ENCODE results near the gene TRUB2. TPM values are rescaled to one million over a fixed set of nuclear protein-coding genes. Genes with fewer than 3 reads are reported as not detected.

TRUB2 gene
- total RNA-seq, 1 donor from 2014 or later = 27.0 TPM

DNA sequence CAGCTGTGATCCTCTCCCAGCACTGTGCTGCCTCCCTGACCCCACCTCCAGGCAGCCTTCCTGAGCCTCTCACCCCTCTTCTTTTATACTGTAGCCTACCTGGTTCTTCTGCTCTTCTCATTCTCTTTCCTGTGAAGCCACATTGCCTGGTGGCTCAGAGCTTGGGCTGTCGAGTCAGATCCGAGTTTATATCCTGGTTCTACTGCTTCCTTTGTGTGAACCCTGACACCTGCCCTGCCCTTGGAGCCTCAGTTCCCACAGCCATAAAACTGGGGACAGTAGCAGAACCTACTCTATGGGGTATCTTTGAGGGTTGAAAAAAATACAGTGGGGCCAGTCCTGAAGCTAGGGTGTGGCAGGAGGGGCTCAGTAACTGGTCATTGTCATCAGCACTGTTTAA, 26.9 kb upstream of the TRUB2 start:
- Mint-ChIP-seq H3K4me3 (ENCODE audit: unreplicated experiment) (no peak overlapping the region), H3K27ac (ENCODE audit: unreplicated experiment) (no peak overlapping the region), H3K9me3 (ENCODE audit: unreplicated experiment) (no peaks in the 10 kb centered on the region), H3K36me3 (ENCODE audit: unreplicated experiment) (peaks cover 25% of the 10 kb centered on the region), H3K27me3 (ENCODE audit: unreplicated experiment) (no peaks in the 10 kb centered on the region), H3K4me1 (ENCODE audit: unreplicated experiment) (no peaks in the 10 kb centered on the region)
- no peak for DNase-seq (ENCODE audit: extremely low spot score, unreplicated experiment)
- TF ChIP-seq, protein P1, sequence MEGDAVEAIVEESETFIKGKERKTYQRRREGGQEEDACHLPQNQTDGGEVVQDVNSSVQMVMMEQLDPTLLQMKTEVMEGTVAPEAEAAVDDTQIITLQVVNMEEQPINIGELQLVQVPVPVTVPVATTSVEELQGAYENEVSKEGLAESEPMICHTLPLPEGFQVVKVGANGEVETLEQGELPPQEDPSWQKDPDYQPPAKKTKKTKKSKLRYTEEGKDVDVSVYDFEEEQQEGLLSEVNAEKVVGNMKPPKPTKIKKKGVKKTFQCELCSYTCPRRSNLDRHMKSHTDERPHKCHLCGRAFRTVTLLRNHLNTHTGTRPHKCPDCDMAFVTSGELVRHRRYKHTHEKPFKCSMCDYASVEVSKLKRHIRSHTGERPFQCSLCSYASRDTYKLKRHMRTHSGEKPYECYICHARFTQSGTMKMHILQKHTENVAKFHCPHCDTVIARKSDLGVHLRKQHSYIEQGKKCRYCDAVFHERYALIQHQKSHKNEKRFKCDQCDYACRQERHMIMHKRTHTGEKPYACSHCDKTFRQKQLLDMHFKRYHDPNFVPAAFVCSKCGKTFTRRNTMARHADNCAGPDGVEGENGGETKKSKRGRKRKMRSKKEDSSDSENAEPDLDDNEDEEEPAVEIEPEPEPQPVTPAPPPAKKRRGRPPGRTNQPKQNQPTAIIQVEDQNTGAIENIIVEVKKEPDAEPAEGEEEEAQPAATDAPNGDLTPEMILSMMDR (IDR thresholded peaks at IDR 0.05) = no peak

DNA sequence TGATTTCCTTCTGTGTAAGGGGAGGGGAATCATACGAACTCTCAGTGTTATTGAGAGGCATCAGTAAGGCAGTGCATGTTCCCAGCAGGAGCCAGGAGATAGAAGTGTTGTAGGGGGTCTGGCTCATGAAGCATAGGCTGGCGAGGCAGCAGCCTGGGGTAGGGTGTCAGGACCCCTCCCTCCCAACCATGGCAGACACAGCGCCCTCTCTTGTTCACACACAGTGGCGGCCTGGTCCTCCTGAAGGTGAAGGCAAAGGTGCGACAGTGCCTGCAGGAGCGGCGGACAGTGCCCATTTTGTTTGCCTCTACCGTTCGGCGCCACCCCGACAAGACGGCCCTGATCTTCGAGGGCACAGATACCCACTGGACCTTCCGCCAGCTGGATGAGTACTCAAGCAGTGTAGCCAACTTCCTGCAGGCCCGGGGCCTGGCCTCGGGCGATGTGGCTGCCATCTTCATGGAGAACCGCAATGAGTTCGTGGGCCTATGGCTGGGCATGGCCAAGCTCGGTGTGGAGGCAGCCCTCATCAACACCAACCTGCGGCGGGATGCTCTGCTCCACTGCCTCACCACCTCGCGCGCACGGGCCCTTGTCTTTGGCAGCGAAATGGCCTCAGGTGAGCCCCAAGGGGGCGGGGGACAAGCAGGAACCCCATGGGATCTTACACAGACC, 22.8 kb upstream of the TRUB2 start:
- peaks cover 6% of the 10 kb centered on the region for H3K4me1 Mint-ChIP-seq (ENCODE audit: unreplicated experiment)
- DNase-seq (ENCODE audit: extremely low spot score, unreplicated experiment) = no peak
- TF ChIP-seq, protein P1 (IDR thresholded peaks at IDR 0.05) = no peak

DNA sequence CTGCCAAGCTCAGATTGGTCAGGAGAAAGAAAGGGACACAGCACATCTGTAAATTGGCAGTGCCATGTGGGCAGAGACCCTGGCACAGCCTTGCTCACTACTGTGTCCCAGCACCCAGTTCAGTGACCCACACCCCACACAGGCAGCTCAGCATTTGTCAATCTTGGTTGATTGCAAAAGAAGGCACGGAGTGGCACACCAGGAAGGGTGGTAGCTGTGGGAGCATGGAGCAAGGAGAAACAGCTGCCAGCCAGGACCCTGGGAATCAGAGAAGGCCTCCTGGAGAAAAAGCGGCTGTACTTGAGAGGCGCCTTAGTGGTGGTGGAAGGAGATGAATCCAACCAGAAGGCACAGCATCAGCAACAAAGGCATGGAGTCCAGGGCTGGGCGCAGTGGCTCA, 21.6 kb upstream of the TRUB2 start:
- no peak for DNase-seq (ENCODE audit: extremely low spot score, unreplicated experiment)
- no peak overlapping the region for H3K27ac Mint-ChIP-seq (ENCODE audit: unreplicated experiment)
- H3K27me3 Mint-ChIP-seq (ENCODE audit: unreplicated experiment) = no peaks in the 10 kb centered on the region

More for the DNA sequence above, 22.8 kb upstream of the TRUB2 start:
- Mint-ChIP-seq H3K36me3 (ENCODE audit: unreplicated experiment) (peaks cover 15% of the 10 kb centered on the region), H3K27me3 (ENCODE audit: unreplicated experiment) (no peaks in the 10 kb centered on the region), H3K27ac (ENCODE audit: unreplicated experiment) (no peak overlapping the region), H3K9me3 (ENCODE audit: unreplicated experiment) (no peaks in the 10 kb centered on the region), H3K4me3 (ENCODE audit: unreplicated experiment) (no peak overlapping the region)

DNA sequence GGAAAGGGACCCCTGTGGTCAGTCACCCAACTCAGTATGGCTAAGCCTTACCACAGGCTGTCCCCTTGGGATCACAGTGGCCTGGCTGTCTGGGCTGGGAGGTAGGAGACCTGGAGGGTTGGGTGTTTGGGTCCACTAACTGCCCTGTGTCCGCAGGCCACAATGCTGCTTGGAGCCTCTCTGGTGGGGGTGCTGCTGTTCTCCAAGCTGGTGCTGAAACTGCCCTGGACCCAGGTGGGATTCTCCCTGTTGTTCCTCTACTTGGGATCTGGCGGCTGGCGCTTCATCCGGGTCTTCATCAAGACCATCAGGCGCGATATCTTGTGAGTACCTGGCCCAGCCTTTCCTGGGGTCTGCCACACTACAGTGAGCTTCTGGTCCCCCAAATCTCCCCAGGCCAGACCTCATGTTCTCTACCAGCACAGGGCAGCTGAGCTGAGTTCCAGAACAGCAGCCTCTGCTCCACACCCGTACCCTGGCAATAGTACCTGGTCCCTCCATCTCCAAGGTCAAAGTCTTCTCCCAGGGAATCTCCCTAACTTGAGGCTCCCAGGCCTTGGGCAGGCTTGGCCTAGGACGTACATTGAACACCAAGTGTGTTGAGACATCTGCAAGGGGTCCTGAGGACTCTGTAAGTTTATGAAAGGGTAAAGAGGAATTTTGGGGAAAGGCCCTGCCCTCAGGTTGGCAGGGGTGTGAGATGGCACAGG, 20.9 kb upstream of the TRUB2 start:
- Mint-ChIP-seq H3K4me1 (ENCODE audit: unreplicated experiment) (peaks cover 6% of the 10 kb centered on the region), H3K27me3 (ENCODE audit: unreplicated experiment) (no peaks in the 10 kb centered on the region), H3K9me3 (ENCODE audit: unreplicated experiment) (no peaks in the 10 kb centered on the region), H3K36me3 (ENCODE audit: unreplicated experiment) (peaks cover 10% of the 10 kb centered on the region), H3K27ac (ENCODE audit: unreplicated experiment) (no peak overlapping the region), H3K4me3 (ENCODE audit: unreplicated experiment) (no peak overlapping the region)
- TF ChIP-seq, protein P1 (IDR thresholded peaks at IDR 0.05) = no peak
- no peak for DNase-seq (ENCODE audit: extremely low spot score, unreplicated experiment)

More for the DNA sequence above, 21.6 kb upstream of the TRUB2 start:
- Mint-ChIP-seq H3K4me3 (ENCODE audit: unreplicated experiment) (no peak overlapping the region), H3K36me3 (ENCODE audit: unreplicated experiment) (peaks cover 10% of the 10 kb centered on the region), H3K9me3 (ENCODE audit: unreplicated experiment) (no peaks in the 10 kb centered on the region), H3K4me1 (ENCODE audit: unreplicated experiment) (peaks cover 6% of the 10 kb centered on the region)
- TF ChIP-seq, protein P1 (IDR thresholded peaks at IDR 0.05) = no peak

DNA sequence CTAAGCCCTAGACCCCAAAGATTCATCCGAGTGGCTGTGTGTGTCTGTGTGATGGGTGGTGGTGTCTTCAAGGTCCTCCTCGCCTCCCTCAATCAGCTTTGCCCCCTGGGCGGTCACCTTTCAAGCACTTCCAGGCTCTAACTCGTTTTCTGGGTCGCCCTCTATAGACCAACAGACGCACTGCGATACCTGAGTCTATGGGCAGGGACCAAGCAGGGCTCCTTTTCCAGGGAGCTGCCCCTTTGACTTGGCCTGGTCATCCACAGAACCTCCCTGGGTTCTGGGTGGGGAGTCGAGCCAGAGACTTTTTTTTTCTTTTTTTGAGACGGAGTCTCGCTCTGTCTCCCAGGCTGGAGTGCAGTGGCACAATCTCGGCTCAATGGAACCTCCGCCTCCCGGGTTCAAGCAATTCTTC, 19.2 kb upstream of the TRUB2 start:
- Mint-ChIP-seq H3K4me3 (ENCODE audit: unreplicated experiment) (peak overlapping the region; percentile 82), H3K4me1 (ENCODE audit: unreplicated experiment) (peaks cover 6% of the 10 kb centered on the region), H3K9me3 (ENCODE audit: unreplicated experiment) (no peaks in the 10 kb centered on the region), H3K27ac (ENCODE audit: unreplicated experiment) (peak overlapping the region; percentile 69), H3K27me3 (ENCODE audit: unreplicated experiment) (no peaks in the 10 kb centered on the region), H3K36me3 (ENCODE audit: unreplicated experiment) (peaks cover 7% of the 10 kb centered on the region)
- TF ChIP-seq, protein P1 (IDR thresholded peaks at IDR 0.05) = peak; percentile 67
- DNase-seq (ENCODE audit: extremely low spot score, unreplicated experiment) = no peak

Data from osteocyte (in vitro differentiated cells).